Hippocampal formation (tissue), 2 donors: ENCODE results near the gene TRIM14.
"Not testable (repeated sequence)": the region's sequence is repeated elsewhere in the genome, so short reads cannot be mapped to it uniquely, and the experiment has no call there.

Experiments
- DNase-seq, 2 donors: peaks; one replicate each; lab custom pipeline; 2025; lab: John Stamatoyannopoulos, UW

Gene TRIM14

GRCh38 chr9:98142182-98142907 is 23.3 kb upstream of the TRIM14 start:
- no peak for DNase-seq

DNA sequence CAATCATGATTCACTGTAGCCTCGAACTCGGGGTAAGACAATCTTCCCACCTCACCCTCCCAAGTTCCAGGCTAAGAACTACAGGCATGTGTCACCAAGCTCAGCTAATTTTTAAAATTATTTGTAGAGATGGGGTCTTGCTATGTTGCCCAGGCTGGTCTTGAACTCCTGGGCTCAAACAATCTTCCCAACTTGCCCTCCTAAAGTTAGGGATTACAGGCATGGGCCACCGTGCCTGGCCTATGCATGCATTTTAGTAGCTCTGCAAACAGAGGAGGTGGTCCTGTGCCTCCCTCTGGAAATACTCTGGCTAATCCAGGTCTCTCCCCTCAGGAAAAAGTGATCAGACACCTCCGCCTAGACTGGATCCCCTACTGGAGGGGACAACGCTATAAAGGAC is 21.5 kb upstream of the TRIM14 start:
- DNase-seq = no peak

DNA sequence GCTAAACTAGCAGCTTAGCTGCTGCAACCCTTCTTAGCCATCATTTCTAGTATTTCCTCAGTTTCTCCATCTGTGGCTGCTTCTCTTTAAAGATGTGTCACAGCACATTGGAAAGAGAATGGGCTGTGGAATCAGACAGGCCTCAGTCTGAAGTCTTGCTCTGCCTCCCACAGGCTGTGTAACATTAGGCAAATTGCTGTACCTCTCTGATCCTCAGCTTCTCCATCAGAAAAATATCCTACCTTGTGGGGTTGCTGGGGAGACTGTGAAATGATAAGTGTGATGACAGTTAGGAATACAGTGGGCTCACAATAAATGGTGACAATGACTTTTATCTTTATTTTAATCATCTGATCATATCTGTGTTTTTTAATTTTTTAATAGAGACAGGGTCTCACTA is 17.5 kb upstream of the TRIM14 start:
- DNase-seq = no peak

DNA sequence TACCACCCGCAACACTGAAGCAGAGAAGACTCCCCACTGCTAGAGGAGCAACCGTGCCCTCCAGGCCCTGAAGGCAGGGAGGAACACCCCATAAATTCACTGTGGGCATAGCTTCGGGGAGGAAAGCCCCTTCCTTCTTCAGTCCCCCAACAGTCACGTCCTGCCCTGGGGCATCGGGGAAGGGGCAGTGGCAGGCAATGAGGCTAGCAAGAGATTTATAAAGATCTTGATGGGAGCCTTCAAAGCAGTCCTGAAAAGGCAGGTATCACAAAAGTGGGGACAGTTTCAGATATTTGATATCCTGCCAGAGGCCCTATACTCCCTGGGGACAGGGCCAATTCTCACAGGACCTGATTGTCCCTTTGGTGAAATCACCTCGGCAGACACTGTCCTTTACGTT is 16.9 kb upstream of the TRIM14 start:
- DNase-seq = no peak

- DNase-seq = no peak
Observed at GRCh38 chr9:98135558-98135934, 16.5 kb upstream of the TRIM14 start.

DNA sequence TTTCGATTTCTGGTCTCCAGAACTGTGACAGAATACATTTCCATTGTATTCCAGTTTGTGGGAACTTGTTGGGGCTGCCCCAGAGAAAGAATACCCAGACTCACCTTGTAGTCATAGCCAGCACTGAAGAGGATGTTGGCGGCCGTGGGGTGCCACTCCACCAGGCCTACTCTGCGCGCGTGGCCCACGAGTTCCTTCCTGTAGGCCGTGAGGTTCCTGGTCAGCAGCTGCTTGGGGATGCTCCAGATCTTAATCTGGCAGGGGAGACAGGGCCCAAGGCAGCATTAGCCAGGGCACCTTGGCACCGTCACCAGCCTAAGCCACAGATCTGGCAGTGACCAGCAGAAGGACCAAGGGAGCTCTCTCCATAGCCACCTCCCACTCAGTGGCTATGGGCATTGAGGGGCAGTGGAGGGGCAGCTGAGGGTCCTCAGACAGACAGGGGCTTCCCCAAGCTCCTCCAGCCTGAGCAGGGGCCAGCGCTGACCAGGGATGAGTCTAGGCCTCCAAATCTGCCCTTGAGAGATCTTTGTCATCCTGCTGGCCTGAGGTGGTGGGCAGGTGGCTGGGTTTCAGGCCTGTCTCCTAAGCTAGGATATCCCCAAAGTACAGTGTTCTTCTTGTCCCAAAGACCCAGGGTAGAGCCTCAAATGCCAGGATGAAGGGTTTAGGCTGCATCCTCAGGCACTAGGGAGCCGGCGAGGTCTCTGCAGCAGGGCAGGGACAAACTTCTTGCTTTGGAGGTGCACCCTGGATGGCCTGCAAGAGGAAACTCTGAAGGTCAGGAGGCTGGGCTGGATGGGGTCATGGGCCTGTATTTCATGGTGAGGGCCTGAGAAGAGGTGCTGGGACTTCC is 15.9 kb upstream of the TRIM14 start:
- no peak for DNase-seq

GRCh38 chr9:98132806-98133631 is 14.0 kb upstream of the TRIM14 start:
- DNase-seq = no peak

- no peak for DNase-seq
Observed at GRCh38 chr9:98132158-98132557, 13.1 kb upstream of the TRIM14 start.

GRCh38 chr9:98130576-98131228 is 11.7 kb upstream of the TRIM14 start:
- DNase-seq = no peak

GRCh38 chr9:98130060-98130459 is 11.0 kb upstream of the TRIM14 start:
- DNase-seq = not testable (repeated sequence)

GRCh38 chr9:98129451-98129881 is 10.4 kb upstream of the TRIM14 start:
- DNase-seq = no peak

DNA sequence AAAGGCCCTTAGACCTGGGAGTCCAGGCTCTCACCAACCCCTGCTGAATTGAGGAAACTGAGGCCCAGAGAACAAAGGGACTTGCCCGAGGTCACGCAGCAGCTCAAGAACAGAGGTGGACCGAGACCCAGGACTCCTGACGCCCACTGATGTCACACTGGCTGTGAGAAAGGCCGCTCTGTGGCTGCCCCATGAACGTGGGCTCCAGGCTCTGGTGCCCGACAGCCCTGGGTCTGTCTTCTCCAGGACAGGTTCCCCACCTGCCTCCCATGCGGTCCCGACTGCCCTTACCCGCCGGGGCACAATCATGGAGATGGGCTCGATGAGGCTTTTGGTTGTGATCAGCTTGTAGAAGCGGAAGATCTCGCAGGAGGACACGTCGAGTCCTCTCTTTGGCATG is 9.3 kb upstream of the TRIM14 start:
- no peak for DNase-seq

DNA sequence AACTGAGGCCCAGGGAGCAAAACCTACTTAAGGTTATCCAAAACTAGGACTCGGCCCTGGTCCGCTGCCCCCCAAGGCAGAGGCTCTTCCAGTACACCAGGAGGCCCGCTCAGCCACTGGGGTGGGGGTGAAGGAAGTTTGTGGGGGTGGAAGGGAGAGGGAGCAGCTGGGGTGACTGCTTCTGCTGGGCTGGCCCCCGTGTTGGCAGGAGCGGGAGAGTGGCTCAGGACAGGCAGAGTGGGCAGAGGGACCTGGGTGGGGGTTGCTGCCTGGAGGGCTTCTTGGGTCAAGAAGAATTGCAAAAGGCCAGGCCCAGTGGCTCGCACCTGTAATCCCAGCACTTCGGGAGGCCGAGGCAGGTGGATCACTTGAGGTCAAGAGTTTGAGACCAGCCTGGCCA is 8.2 kb upstream of the TRIM14 start:
- no peak for DNase-seq

- DNase-seq = no peak
Observed at GRCh38 chr9:98124637-98125426, 5.8 kb upstream of the TRIM14 start.

DNA sequence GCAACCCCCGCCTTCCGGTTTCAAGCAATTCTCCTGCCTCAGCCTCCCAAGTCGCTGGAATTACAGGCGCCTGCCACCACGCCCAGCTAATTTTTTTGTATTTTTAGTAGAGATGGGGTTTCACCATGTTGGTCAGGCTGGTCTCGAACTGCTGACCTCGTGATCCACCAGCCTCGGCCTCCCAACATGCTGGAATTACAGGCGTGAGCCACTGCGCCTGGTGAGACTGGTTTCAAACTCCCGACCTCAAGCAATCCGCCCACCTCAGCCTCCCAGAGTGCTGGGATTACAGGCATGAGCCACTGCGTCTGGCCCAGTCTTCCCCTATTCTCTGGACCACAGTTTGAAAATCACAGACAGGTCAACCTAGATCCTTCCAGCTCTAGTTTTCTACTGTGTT is 5.1 kb upstream of the TRIM14 start:
- DNase-seq = not testable (repeated sequence)

DNA sequence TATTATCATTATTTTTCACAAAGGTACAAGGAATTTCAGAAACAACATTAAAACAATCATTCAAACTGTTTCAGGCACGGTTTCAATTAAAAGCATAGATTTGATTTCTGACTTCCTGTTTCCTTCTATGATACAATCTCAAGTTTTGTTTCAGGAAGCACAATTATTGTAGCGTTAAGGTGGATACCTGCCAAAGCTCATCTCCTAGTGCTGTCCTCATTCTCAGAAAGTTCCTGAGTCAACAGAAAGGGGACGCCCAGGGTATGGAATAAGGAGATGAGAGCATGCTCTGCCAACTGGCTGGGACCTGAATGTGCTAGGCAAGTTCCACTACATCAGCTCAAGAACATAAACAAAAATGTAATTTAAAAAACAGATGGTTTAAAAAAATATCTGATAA is 2.0 kb upstream of the TRIM14 start:
- no peak for DNase-seq

GRCh38 chr9:98120476-98120875 is 1.5 kb upstream of the TRIM14 start:
- no peak for DNase-seq

- DNase-seq = no peak
Observed at GRCh38 chr9:98117984-98118639, 910 bp downstream of the TRIM14 start.

- not testable (repeated sequence) for DNase-seq
Observed at GRCh38 chr9:98117097-98117496, 1.9 kb downstream of the TRIM14 start.

- DNase-seq = no peak
Observed at GRCh38 chr9:98109052-98109451, 10.0 kb downstream of the TRIM14 start.
